ENCODE measurements around the gene CDHR5. TPM values are rescaled to one million over a fixed set of nuclear protein-coding genes. Genes with fewer than 3 reads are reported as not detected.

The CDHR5 gene, protein sequence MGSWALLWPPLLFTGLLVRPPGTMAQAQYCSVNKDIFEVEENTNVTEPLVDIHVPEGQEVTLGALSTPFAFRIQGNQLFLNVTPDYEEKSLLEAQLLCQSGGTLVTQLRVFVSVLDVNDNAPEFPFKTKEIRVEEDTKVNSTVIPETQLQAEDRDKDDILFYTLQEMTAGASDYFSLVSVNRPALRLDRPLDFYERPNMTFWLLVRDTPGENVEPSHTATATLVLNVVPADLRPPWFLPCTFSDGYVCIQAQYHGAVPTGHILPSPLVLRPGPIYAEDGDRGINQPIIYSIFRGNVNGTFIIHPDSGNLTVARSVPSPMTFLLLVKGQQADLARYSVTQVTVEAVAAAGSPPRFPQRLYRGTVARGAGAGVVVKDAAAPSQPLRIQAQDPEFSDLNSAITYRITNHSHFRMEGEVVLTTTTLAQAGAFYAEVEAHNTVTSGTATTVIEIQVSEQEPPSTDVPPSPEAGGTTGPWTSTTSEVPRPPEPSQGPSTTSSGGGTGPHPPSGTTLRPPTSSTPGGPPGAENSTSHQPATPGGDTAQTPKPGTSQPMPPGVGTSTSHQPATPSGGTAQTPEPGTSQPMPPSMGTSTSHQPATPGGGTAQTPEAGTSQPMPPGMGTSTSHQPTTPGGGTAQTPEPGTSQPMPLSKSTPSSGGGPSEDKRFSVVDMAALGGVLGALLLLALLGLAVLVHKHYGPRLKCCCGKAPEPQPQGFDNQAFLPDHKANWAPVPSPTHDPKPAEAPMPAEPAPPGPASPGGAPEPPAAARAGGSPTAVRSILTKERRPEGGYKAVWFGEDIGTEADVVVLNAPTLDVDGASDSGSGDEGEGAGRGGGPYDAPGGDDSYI
- total RNA-seq: not detected

DNA sequence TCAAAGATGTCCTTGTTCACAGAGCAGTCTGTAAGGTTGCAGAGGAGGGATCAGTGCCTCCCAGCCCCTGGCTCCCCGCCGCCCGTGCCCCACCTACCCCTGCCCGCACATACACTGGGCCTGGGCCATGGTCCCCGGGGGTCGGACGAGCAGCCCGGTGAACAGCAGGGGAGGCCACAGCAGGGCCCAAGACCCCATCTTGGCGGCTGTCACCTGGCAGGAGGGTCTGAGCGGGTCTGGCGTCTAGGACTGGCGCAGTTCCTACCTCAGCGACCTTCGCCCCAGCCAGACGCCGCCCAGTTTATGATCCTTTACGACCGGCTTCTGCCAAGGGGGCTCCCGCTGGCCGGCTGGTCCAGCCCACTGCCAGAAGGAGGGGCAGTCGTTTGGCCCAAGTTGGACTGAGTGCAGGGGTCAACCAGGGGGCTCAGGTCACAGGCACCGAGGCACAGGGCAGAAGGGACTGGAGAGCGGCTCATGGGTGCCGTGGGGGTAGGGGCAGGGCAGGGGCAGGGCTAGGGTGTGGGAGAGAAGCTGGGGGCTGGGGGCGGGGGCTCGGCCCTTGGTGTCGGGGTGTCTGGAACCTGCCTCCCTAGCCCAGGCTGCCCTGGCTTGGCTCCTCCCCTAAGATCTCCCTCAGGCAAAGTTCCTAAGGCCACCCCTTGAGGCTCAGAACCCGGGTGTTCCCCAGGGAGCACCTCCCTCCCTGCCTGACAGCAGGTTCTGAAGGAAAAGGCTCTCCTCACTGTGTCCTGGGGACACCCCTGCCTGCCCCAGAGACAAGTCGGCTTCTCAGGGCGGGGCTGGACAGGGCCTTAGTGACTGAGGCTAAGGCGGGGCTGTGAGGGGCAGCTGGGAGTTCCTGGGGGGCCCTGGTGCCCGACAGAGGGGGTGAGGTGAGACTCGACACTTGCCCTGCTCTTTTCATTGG is at the start of gene CDHR5:
CDHR5 (minus strand) TSS at position 251 of the 931 bp plus-strand sequence; CDS start at position 198, 53 bp downstream.
- no peak for ATAC-seq (replicated peaks)
- Mint-ChIP-seq H3K4me3 (no peak within 1 kb of the TSS), H3K36me3 (ENCODE audit: low read depth) (peaks cover 20% of the 10 kb centered on the region), H3K27me3 (peaks cover 17% of the 10 kb centered on the region), H3K9me3 (no peaks in the 10 kb centered on the region), H3K27ac (no peak within 1 kb of the TSS), H3K4me1 (peaks cover 23% of the 10 kb centered on the region)

DNA sequence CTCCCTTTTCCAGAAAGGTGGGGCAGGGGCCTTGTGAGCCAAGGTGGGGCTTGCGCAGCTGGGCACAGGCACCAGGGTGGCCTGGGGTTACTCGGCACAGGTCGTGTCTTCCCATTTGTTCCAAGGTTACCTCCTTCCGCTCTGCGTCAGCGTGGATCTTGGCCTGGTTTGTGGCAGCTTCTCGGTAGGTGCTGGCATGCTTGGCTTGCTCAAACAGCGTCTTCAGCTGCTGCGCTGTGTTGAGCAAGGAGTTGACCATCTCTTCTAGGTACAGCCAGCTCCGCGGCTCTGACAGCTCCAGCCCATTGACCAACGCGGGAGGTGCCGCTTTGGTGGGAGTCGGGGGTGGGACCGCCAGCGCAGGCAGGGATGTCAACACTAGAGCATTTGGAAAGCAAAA is 49.7 kb upstream of the CDHR5 start:
- Mint-ChIP-seq H3K4me1 (no peaks in the 10 kb centered on the region), H3K9me3 (no peaks in the 10 kb centered on the region), H3K27ac (no peak overlapping the region), H3K4me3 (no peak overlapping the region), H3K27me3 (no peaks in the 10 kb centered on the region), H3K36me3 (ENCODE audit: low read depth) (peaks cover 72% of the 10 kb centered on the region)
- ATAC-seq (replicated peaks): no peak

DNA sequence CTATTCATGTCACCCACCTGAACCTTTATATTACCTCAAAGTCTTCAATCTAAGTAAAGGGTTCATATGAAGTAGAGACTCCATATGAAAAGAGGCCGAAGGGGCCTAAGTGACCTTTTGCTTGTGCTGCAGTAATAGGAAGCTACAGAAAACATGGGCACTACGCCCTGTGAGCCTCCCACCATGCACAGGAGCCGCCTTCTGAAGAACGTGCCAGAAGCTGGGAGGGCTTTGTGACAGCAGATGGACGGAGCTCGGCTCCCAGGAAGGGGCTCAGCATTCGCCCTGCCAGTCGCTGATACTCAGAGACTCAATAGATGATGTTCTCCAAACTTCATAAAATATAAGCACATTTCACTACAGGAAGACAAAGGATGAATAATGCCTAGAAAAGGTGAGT is 49.1 kb upstream of the CDHR5 start:
- no peak overlapping the region for H3K4me3 Mint-ChIP-seq
- no peak overlapping the region for H3K27ac Mint-ChIP-seq
- no peak for ATAC-seq (replicated peaks)

DNA sequence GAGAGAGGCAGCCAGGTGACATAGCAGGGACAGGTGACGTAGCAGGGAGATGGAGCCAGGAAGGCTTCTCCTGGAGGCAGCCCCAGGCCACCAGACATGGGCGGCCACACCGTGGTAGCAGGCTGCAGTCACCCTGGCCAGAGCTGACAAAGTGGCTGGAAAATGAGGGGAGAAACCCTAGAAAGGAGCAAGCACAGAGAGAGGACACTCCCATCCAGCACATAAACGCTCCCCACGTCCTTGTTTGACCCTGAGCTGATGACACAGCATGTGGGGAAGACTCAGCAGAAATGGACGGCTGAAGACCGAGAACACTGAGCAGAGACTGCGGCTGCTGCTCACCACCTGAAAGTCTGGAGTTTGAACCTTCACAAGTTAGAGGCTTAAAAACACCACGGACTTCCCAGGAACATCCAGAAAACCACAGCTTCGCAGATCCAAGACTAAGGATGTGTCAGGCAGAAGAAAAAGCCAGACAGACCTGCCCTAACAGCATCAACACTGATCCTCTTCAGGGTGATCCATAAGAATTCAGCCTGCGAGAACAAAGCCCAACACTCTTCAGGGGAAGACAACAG is 41.0 kb upstream of the CDHR5 start:
- ATAC-seq (replicated peaks): no peak
- Mint-ChIP-seq H3K9me3 (no peaks in the 10 kb centered on the region), H3K36me3 (ENCODE audit: low read depth) (peaks cover 55% of the 10 kb centered on the region), H3K4me1 (no peaks in the 10 kb centered on the region), H3K27ac (peak overlapping the region; percentile 38), H3K4me3 (no peak overlapping the region), H3K27me3 (no peaks in the 10 kb centered on the region)

More for the DNA sequence above, 49.1 kb upstream of the CDHR5 start:
- H3K27me3 Mint-ChIP-seq: no peaks in the 10 kb centered on the region
- H3K9me3 Mint-ChIP-seq: no peaks in the 10 kb centered on the region
- H3K4me1 Mint-ChIP-seq: no peaks in the 10 kb centered on the region
- peaks cover 68% of the 10 kb centered on the region for H3K36me3 Mint-ChIP-seq (ENCODE audit: low read depth)

DNA sequence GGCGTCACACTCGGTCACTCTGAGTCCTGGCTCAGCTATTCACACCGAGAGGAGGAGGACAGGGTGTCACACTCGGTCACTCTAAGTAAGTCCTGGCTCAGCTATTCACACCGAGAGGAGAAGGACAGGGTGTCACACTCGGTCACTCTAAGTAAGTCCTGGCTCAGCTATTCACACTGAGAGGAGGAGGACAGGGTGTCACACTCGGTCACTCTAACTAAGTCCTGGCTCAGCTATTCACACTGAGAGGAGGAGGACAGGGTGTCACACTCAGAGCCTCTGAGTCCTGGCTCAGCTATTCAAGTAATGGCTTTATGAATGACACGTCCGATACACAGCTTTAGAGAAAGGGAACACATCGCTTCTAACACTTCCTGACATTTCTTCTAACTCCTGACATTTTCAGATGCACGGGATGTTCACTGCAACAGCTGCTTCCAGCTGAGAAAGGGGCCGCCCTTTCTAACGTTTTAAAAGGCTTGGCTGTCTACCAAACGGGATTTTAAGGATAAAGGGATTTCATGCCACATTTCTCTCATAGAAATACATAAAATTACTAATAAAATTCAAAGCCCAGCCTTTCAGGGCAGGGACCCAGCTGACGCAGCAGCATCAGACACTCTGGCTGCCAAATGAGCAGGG is 40.4 kb upstream of the CDHR5 start:
- Mint-ChIP-seq H3K36me3 (ENCODE audit: low read depth) (peaks cover 54% of the 10 kb centered on the region), H3K27me3 (no peaks in the 10 kb centered on the region), H3K4me3 (no peak overlapping the region), H3K9me3 (no peaks in the 10 kb centered on the region), H3K4me1 (no peaks in the 10 kb centered on the region), H3K27ac (peak overlapping the region; percentile 38)
- ATAC-seq (replicated peaks): no peak

DNA sequence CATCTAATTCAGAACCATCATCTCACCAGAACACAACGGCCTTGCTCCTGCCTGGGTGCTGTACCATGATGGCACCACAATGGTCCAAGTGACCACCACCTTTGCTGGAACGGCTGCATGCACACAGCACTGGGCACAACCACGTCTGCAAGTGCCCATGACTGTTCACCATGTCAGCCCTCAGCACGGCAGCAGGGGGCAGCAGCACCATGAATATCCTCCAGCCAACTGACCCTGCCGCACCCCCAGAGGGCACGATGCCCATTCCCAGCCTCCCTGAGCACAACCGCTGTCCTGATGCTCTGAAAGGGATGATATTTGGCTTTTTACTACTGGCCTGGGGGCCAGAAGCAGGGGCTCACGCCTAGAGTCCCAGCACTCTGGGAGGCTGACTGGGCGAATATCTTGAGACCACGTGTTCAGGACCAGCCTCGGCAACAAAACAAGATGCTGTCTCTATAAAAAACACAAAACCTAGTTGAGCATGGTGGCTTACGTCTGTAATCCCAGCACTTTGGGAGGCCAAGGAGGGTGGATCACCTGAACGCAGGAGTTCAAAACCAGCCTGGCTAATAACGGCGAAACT is 38.0 kb upstream of the CDHR5 start:
- no peaks in the 10 kb centered on the region for H3K9me3 Mint-ChIP-seq
- no peak overlapping the region for H3K4me3 Mint-ChIP-seq
- H3K27ac Mint-ChIP-seq: no peak overlapping the region
- peaks cover 55% of the 10 kb centered on the region for H3K36me3 Mint-ChIP-seq (ENCODE audit: low read depth)
- no peaks in the 10 kb centered on the region for H3K27me3 Mint-ChIP-seq
- H3K4me1 Mint-ChIP-seq: no peaks in the 10 kb centered on the region
- ATAC-seq (replicated peaks): peak; percentile 70

DNA sequence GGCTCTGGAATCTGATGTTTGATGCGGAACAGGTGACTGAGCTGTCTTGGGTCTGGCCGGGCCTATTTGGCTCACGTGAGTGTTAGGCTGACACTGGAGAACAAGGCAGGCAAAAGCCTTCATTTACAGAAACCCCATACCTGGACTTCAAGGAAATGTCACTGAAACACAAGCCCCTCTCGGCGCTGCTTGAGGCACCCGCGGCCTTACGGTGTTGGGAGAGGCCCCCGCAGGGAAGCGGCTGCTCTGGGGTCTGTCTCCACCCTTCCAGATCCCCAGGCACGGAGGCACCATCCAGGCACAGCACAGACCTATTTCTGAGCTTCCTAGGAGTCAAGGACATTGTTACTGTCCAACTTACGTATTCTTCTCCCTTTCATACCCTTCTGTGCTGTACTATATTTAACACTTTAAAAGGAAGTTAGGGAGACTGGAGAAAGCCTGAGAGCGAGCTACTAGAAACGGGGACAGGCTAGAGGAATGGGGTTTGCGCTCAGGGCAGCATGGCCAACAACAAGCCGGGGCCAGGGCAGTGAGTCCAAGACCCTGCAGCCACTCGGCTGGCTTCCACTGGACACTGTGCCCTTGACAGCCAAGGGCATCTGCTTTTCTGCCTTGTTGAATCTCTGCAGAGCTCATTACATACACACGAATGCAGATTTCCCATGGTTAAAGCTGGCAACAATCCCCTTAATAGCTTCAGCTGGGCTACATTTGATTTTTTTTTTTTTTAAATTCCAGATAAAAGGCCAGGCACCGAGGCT is 36.1 kb upstream of the CDHR5 start:
- Mint-ChIP-seq H3K36me3 (ENCODE audit: low read depth) (peaks cover 44% of the 10 kb centered on the region), H3K27me3 (no peaks in the 10 kb centered on the region), H3K27ac (no peak overlapping the region), H3K4me3 (no peak overlapping the region), H3K9me3 (no peaks in the 10 kb centered on the region), H3K4me1 (no peaks in the 10 kb centered on the region)
- ATAC-seq (replicated peaks): no peak

DNA sequence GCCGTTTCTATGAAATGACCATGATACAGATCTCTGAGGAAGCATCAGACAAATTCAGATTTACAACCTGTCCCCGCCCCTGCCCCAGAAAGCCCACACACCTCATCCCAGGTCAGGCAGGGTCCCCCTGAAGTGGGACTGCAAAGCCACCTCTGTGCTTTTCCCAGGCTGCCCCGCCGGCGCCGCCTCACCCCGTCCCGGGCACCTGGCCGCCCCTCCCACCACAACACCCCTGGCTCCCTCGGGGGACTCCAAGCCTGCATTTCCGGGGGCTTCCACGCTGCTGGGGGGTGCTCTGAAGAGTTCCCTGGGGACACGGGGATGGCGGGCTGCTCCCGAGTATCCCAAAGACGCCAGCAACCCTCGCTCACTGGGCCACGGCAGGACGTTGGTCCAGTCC is 35.5 kb upstream of the CDHR5 start:
- Mint-ChIP-seq H3K36me3 (ENCODE audit: low read depth) (peaks cover 38% of the 10 kb centered on the region), H3K4me3 (no peak overlapping the region), H3K27ac (no peak overlapping the region), H3K4me1 (no peaks in the 10 kb centered on the region), H3K9me3 (no peaks in the 10 kb centered on the region), H3K27me3 (no peaks in the 10 kb centered on the region)
- no peak for ATAC-seq (replicated peaks)

DNA sequence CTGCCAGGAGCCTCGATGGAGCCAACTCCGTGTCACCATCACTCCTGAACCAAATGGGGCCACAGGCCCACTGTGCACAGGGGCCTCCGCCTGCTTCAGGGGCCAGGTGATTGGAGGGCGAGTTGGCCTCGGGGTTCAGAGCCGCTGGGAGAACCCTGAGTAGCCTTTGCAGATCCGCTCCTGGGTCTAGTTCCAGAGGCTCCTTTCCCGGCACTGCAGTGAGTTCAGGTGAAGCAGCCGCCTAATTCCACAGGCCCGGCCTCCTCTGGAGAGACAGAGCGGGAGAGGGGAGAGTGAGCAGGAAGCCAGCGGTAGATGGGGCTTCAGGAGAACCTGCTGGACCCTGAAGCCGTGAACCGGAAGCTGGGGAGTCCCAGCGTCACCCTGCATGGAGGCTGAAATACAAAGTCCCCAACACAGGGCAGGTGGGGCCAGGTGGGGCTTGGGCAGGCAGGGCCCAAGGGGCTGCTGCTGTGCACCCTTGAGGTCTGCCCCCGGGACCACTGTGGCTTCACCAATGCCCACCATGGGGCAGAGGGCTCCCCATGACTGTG is 34.9 kb upstream of the CDHR5 start:
- no peaks in the 10 kb centered on the region for H3K27me3 Mint-ChIP-seq
- no peak overlapping the region for H3K27ac Mint-ChIP-seq
- no peaks in the 10 kb centered on the region for H3K9me3 Mint-ChIP-seq
- ATAC-seq (replicated peaks): no peak
- peaks cover 38% of the 10 kb centered on the region for H3K36me3 Mint-ChIP-seq (ENCODE audit: low read depth)
- no peak overlapping the region for H3K4me3 Mint-ChIP-seq
- H3K4me1 Mint-ChIP-seq: no peaks in the 10 kb centered on the region

DNA sequence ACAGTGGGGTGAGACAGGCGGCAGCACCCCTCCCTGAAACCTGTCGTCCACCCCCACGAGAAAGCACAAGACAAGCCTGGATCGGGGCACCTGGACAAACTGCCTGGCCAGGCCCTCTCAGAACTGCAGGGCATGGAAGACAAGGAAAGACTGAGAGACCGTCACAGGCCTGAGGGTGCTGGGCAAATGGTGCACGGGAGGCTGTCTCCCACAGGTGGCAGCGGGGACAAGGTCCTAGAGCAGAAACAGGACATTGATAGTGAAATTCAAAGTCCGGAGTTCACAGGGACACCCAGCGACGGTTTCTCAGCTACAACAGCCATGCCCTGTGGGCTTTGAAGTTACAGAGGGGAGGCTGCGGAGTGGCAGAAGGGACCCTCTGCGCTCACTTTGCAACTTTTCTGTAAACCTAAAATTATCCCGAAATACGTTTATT is 33.0 kb upstream of the CDHR5 start:
- H3K36me3 Mint-ChIP-seq (ENCODE audit: low read depth): peaks cover 35% of the 10 kb centered on the region
- no peak overlapping the region for H3K27ac Mint-ChIP-seq

DNA sequence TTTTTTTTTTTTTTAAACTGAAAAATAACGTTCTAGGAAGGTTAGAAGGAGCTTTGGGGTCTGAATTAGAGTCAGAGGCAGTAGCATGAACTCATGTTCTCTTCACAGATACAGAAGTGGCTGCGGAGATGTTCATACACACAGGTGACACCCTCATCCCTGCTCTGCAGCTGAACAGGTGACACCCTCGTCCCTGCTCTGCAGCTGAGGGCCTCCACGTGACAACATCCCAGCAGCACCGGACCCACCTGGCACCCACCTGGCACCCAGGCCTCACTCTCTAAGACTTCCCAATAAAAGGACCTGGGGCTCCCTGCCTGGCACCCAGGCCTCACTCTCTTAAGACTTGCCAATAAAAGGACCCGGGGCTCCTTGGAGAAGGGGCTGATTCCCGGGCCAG is 32.1 kb upstream of the CDHR5 start:
- H3K4me3 Mint-ChIP-seq: no peak overlapping the region
- H3K4me1 Mint-ChIP-seq: no peaks in the 10 kb centered on the region
- no peaks in the 10 kb centered on the region for H3K27me3 Mint-ChIP-seq
- no peak for ATAC-seq (replicated peaks)
- no peak overlapping the region for H3K27ac Mint-ChIP-seq
- peaks cover 38% of the 10 kb centered on the region for H3K36me3 Mint-ChIP-seq (ENCODE audit: low read depth)
- H3K9me3 Mint-ChIP-seq: no peaks in the 10 kb centered on the region

More for the DNA sequence above, 33.0 kb upstream of the CDHR5 start:
- Mint-ChIP-seq H3K9me3 (no peaks in the 10 kb centered on the region), H3K4me3 (no peak overlapping the region), H3K4me1 (no peaks in the 10 kb centered on the region), H3K27me3 (no peaks in the 10 kb centered on the region)
- no peak for ATAC-seq (replicated peaks)

DNA sequence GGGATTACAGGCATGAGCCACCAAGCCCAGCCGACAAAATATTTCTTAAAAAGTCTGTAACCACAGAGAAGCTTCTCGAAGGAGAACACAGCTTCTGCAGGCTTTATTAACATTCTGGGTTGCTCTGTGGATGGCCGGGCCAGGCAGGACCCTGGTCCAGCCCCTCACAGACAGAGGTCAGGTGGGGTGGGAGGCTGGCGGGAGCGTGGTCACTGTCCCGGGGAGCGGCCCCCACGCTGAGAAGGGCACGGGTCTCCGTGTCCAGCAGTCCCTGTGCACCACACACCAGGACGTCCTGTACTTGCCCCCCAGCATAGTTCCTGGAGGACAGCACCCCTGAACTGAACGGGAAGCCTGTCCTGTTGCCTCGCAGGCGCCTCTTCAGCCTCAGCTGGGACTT is 31.7 kb upstream of the CDHR5 start:
- Mint-ChIP-seq H3K27ac (no peak overlapping the region), H3K9me3 (no peaks in the 10 kb centered on the region), H3K4me1 (no peaks in the 10 kb centered on the region), H3K4me3 (no peak overlapping the region), H3K27me3 (no peaks in the 10 kb centered on the region), H3K36me3 (ENCODE audit: low read depth) (peaks cover 39% of the 10 kb centered on the region)
- no peak for ATAC-seq (replicated peaks)
